C4-2B (cell line): ENCODE data around the gene INPP5F.

Experiments used
- CTCF ChIP-seq: fragments of 450-650 bp; conservative IDR thresholded peaks from 2 replicates; pipeline ENCODE4 v1.5.1; 2017; ENCODE audit warnings: mild to moderate bottlenecking
- ZFX ChIP-seq: fragments of 450-650 bp; IDR thresholded peaks from 2 replicates; pipeline ENCODE4 v1.6.1; 2017

- no peak for TF ChIP-seq CTCF
- TF ChIP-seq ZFX = no peak
Measured at GRCh38 chr10:119824299-119824698, 98.4 kb downstream of the INPP5F start.
